Measurements from ENCODE around the gene TOM1L2.

DNA sequence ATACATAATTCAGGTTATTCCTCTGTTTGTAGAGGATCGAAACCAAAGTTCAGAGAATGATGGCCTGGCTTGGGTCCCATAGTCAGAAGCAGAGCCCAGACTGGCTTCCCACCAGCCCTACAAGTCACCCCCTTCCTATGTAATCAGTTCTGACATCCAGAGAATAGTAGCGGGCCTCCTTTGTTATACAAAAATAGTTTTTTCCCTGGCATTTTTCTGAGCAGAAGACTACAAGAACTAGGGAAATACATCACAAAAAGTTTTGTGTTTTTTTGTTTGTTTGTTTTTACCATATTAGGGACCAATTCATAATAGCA lies 47.6 kb upstream of the TOM1L2 start:
- TF ChIP-seq FOXM1 (IDR thresholded peaks at IDR 0.05; ENCODE audit: borderline replicate concordance), result no peak
- TF ChIP-seq, protein P1, sequence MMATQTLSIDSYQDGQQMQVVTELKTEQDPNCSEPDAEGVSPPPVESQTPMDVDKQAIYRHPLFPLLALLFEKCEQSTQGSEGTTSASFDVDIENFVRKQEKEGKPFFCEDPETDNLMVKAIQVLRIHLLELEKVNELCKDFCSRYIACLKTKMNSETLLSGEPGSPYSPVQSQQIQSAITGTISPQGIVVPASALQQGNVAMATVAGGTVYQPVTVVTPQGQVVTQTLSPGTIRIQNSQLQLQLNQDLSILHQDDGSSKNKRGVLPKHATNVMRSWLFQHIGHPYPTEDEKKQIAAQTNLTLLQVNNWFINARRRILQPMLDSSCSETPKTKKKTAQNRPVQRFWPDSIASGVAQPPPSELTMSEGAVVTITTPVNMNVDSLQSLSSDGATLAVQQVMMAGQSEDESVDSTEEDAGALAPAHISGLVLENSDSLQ (IDR thresholded peaks at IDR 0.05), result no peak
- no peak for TF ChIP-seq L3MBTL2 (conservative IDR thresholded peaks at IDR 0.05)
- no peak for TF ChIP-seq FOXA1 (IDR thresholded peaks at IDR 0.05)
